Naive B cell (primary cell): ENCODE results near the gene SMIM10. TPM values are rescaled to one million over a fixed set of nuclear protein-coding genes. Genes with fewer than 3 reads are reported as not detected.
A peak's percentile ranks its signal among the peaks of the same experiment; 100 is the strongest.
"Not testable (repeated sequence)": the region's sequence is repeated elsewhere in the genome, so short reads cannot be mapped to it uniquely, and the experiment has no call there.

Experiments
- ATAC-seq, 2 donors: fragments of 150-1000 bp; cut with Tn5 transposase; 2 replicates each; pipeline ENCODE4 v1.10.0; 2021; ENCODE audit warnings: low read depth in 2 of 2, mild to moderate bottlenecking in 2 of 2, moderate library complexity in 2 of 2
- DNase-seq: peaks from one replicate; pipeline ENCODE4 v3.0.0; 2022
- H3K27ac Mint-ChIP-seq, 6 donors: one replicate each; pipeline ENCODE4 v1.8.0; 2020 to 2022; ENCODE audit warnings: mild to moderate bottlenecking in 6 of 6, mixed read lengths in 6 of 6, moderate library complexity in 5 of 6, inconsistent platforms in 2 of 6
- H3K27me3 Mint-ChIP-seq, 3 donors: one replicate each; pipeline ENCODE4 v1.8.0; 2021 to 2022; ENCODE audit warnings: mixed read lengths in 3 of 3, mild to moderate bottlenecking in 1 of 3
- H3K36me3 Mint-ChIP-seq, 2 donors: one replicate each; pipeline ENCODE4 v1.8.0; 2020 to 2022; ENCODE audit warnings: mixed read lengths in 2 of 2, inconsistent platforms in 1 of 2, mild to moderate bottlenecking in 1 of 2
- H3K4me1 Mint-ChIP-seq, 3 donors: one replicate each; pipeline ENCODE4 v1.8.0; 2020 to 2022; ENCODE audit warnings: mixed read lengths in 3 of 3, inconsistent platforms in 1 of 3, mild to moderate bottlenecking in 1 of 3, moderate library complexity in 1 of 3
- H3K4me3 Mint-ChIP-seq, 8 donors: one replicate each; pipeline ENCODE4 v1.8.0; 2020 to 2022; ENCODE audit warnings: mild to moderate bottlenecking in 8 of 8, mixed read lengths in 8 of 8, moderate library complexity in 8 of 8, inconsistent platforms in 2 of 8
- H3K9me3 Mint-ChIP-seq, 7 donors: one replicate each; pipeline ENCODE4 v1.8.0; 2020 to 2022; ENCODE audit warnings: mixed read lengths in 7 of 7, mild to moderate bottlenecking in 5 of 7, inconsistent platforms in 2 of 7, moderate library complexity in 1 of 7
- polyA plus RNA-seq, 6 donors: library from polyadenylated mRNA; unstranded; fragments of 300-500 nt; fragmentation: Illumina TruSeq; gene quantifications; one replicate each; pipeline ENCODE4 v1.2.3, GENCODE V29; 2021; ENCODE audit warnings: low read depth in 6 of 6

Gene SMIM10
- polyA plus RNA-seq, 6 donors from 2014 or later = 0.54 to 1.5 (median 1.0) TPM; not detected in 3

DNA sequence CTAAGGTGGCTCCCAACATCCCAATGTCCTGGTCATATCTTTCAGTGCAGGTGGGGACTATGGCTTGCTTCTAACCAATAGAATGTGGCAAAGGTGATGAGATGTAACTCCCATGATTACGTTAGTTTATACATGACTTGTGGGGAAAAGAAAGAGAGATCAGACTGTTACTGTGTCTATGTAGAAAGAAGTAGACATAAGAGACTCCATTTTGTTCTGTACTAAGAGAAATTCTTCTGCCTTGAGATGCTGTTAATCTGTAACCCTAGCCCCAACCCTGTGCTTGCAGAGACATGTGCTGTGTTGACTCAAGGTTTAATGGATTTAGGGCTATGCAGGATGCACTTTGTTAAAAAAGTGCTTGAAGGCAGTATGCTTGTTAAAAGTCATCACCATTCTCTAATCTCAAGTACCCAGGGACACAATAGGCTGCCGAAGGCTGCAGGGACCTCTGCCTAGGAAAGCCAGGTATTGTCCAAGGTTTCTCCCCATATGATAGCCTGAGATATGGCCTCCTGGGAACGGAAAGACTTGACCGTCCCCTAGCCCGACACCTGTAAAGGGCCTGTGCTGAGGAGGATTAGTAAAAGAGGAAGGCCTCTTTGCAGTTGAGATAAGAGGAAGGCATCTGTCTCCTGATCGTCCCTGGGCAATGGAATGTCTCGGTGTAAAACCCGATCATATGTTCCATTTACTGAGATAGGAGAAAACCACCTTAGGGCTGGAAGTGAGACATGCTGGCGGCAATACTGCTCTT is 39.6 kb downstream of the SMIM10 start:
- not testable (repeated sequence) for H3K9me3 Mint-ChIP-seq, ATAC-seq, DNase-seq, H3K27ac Mint-ChIP-seq, H3K36me3 Mint-ChIP-seq
- H3K27me3 Mint-ChIP-seq = peaks cover 14 to 15% (median 15%) of the 10 kb centered on the region in 3 donors
- peak overlapping the region in 2 of 8 donors; percentile 6 to 25 for H3K4me3 Mint-ChIP-seq
- H3K4me1 Mint-ChIP-seq = peaks cover 8 to 11% (median 9%) of the 10 kb centered on the region in 3 donors

DNA sequence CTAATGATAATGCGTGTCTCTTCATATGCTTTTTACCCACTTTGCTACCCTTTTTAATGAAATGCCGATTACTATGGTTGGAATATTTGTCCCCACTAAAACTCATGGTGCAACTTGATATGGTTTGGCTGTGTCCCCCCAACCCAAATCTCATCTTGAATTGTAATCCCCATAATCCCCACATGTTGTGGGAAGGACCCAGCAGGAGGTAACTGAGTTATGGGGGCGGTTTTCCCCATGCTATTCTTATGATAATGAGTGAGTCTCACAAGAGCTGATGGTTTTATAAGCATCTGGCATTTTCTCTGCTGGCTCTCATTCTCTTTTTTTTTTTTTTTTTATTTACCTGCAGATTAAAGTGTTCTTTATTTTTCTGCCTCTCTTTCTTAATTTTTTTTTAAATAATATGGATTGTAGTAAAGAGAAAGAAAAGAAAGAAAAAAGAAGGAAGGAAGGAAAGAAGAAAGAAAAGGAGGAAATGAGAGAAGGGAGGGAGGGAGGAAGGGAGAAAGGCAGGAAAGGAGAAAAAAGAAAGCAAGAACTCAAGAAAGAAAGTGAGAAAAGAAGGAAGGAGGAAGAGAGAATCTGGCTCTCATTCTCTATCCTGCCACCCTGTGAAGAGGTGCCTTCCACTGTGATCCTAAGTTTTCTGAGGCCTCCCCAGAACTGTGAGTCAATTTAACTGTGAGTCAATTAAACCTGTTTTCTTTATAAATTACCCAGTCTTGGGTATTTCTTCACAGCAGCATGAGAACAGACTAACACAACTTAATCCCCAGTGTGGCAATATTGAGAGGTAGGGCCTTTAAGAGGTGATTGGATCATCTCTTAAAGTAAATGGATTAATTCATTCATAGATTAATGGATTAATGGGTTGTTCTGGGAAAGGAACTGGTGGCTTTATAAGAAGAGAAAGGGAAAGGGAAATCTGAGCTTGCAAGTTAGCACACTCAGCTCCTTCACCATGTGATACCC is 50.6 kb downstream of the SMIM10 start:
- ATAC-seq, H3K27me3 Mint-ChIP-seq, DNase-seq, H3K27ac Mint-ChIP-seq, H3K9me3 Mint-ChIP-seq, H3K4me1 Mint-ChIP-seq, H3K4me3 Mint-ChIP-seq, H3K36me3 Mint-ChIP-seq: not testable (repeated sequence)

Other genes with a start within 250 kb of the SMIM10 start
- gene PABIR2, start 193.8 kb upstream of the SMIM10 start, polyA plus RNA-seq = 10 to 100 TPM in 1 of 6 donors, 1 to 10 TPM in 5; 5.3 to 16.9 (median 6.6) TPM
- 10 to 100 TPM; 10.6 to 20.7 (median 16.1) TPM for gene MOSPD1, start 75.7 kb upstream of the SMIM10 start, polyA plus RNA-seq
- not detected for gene RTL8B, start 31.6 kb downstream of the SMIM10 start, polyA plus RNA-seq
- 10 to 100 TPM; 14.9 to 23.3 (median 17.8) TPM for gene RTL8C, start 41.4 kb downstream of the SMIM10 start, polyA plus RNA-seq
- 10 to 100 TPM in 5 of 6 donors, 1 to 10 TPM in 1; 5.5 to 24.6 (median 20.5) TPM for gene RTL8A, start 61.1 kb downstream of the SMIM10 start, polyA plus RNA-seq
- gene SMIM10L2B, start 107.7 kb downstream of the SMIM10 start, polyA plus RNA-seq = under 1 TPM in 5 of 6 donors, not detected in 1; 0.09 to 0.39 (median 0.14) TPM
- gene ETDB, start 129.5 kb downstream of the SMIM10 start, polyA plus RNA-seq = not detected
- not detected for gene CT55, start 180.4 kb downstream of the SMIM10 start, polyA plus RNA-seq